Measurements from ENCODE around the gene OR2AG1. TPM values are rescaled to one million over a fixed set of nuclear protein-coding genes. Genes with fewer than 3 reads are reported as not detected.
"Not testable (repeated sequence)": the region's sequence is repeated elsewhere in the genome, so short reads cannot be mapped to it uniquely, and the experiment has no call there.

Gene OR2AG1
- total RNA-seq, 1 experiment from 2014 or later: not detected

GRCh38 chr11:6780829-6781228 is 2.0 kb upstream of the OR2AG1 start:
- no peak for DNase-seq (ENCODE audit: extremely low read depth, low read depth)

GRCh38 chr11:6790546-6790945 is 7.7 kb downstream of the OR2AG1 start:
- DNase-seq (ENCODE audit: extremely low read depth, low read depth): no peak

- no peak for DNase-seq (ENCODE audit: extremely low read depth, low read depth)
These were observed 11.8 kb downstream of the OR2AG1 start for GRCh38 chr11:6794639-6795038.

- no peak for DNase-seq (ENCODE audit: extremely low read depth, low read depth)
These were observed 16.6 kb downstream of the OR2AG1 start, which contains the start of gene OR6A2 for GRCh38 chr11:6799402-6799801. OR6A2 (minus strand) TSS chr11:6799689; CDS start chr11:6795708, 3,981 bp downstream.

- not testable (repeated sequence) for DNase-seq (ENCODE audit: extremely low read depth, low read depth)
These were observed 18.3 kb downstream of the OR2AG1 start for GRCh38 chr11:6801075-6801474.

GRCh38 chr11:6812390-6813005 is 29.7 kb downstream of the OR2AG1 start:
- peak; percentile 29 for DNase-seq (ENCODE audit: extremely low read depth, low read depth)

GRCh38 chr11:6813656-6814055 is 30.8 kb downstream of the OR2AG1 start:
- DNase-seq (ENCODE audit: extremely low read depth, low read depth): no peak

GRCh38 chr11:6817694-6818093 is 34.9 kb downstream of the OR2AG1 start:
- DNase-seq (ENCODE audit: extremely low read depth, low read depth): no peak

- no peak for DNase-seq (ENCODE audit: extremely low read depth, low read depth)
These were observed 36.1 kb downstream of the OR2AG1 start for GRCh38 chr11:6818967-6819366.

GRCh38 chr11:6824136-6824823 is 41.5 kb downstream of the OR2AG1 start:
- no peak for DNase-seq (ENCODE audit: extremely low read depth, low read depth)

- no peak for DNase-seq (ENCODE audit: extremely low read depth, low read depth)
These were observed 42.5 kb downstream of the OR2AG1 start for GRCh38 chr11:6825231-6825744.

- no peak for DNase-seq (ENCODE audit: extremely low read depth, low read depth)
These were observed 45.3 kb downstream of the OR2AG1 start for GRCh38 chr11:6828103-6828502.

GRCh38 chr11:6833356-6833755 is 50.5 kb downstream of the OR2AG1 start:
- DNase-seq (ENCODE audit: extremely low read depth, low read depth): no peak

- no peak for DNase-seq (ENCODE audit: extremely low read depth, low read depth)
These were observed 51.2 kb downstream of the OR2AG1 start for GRCh38 chr11:6834021-6834420.

Other genes starting within 250 kb of the OR2AG1 start
- gene RRP8, start 179.4 kb upstream of the OR2AG1 start, total RNA-seq (2014; rRNA removed; shearing (Covaris generic)): 14.8 and 15.2 TPM in 2 replicates
- 53.4 and 53.5 TPM in 2 replicates for gene ILK, start 179.2 kb upstream of the OR2AG1 start, total RNA-seq (2014; rRNA removed; shearing (Covaris generic))
- 65.6 and 74.5 TPM in 2 replicates for gene TAF10, start 170.8 kb upstream of the OR2AG1 start, total RNA-seq (2014; rRNA removed; shearing (Covaris generic))
- 2.9 and 5.2 TPM in 2 replicates for gene TPP1, start 163.6 kb upstream of the OR2AG1 start, total RNA-seq (2014; rRNA removed; shearing (Covaris generic))
- 0.07 and 0.14 TPM in 2 replicates for gene DCHS1, start 127.2 kb upstream of the OR2AG1 start, total RNA-seq (2014; rRNA removed; shearing (Covaris generic))
- gene MRPL17, start 99.7 kb upstream of the OR2AG1 start, total RNA-seq (2014; rRNA removed; shearing (Covaris generic)): 34.3 and 35.8 TPM in 2 replicates
- 0.17 TPM in 1 of 2 replicates, not detected in the other for gene OR2AG2, start 11.0 kb upstream of the OR2AG1 start, total RNA-seq (2014; rRNA removed; shearing (Covaris generic))
- gene OR6A2, start 16.7 kb downstream of the OR2AG1 start, total RNA-seq (2014; rRNA removed; shearing (Covaris generic)): 0.23 TPM in 1 of 2 replicates, not detected in the other
- gene OR10A5, start 62.7 kb downstream of the OR2AG1 start, total RNA-seq (2014; rRNA removed; shearing (Covaris generic)): not detected in 2 replicates
- not detected in 2 replicates for gene OR10A2, start 80.0 kb downstream of the OR2AG1 start, total RNA-seq (2014; rRNA removed; shearing (Covaris generic))
- gene OR10A4, start 93.6 kb downstream of the OR2AG1 start, total RNA-seq (2014; rRNA removed; shearing (Covaris generic)): not detected in 2 replicates
- 0.10 TPM in 1 of 2 replicates, not detected in the other for gene OR2D2, start 109.5 kb downstream of the OR2AG1 start, total RNA-seq (2014; rRNA removed; shearing (Covaris generic))
- gene OR2D3, start 138.0 kb downstream of the OR2AG1 start, total RNA-seq (2014; rRNA removed; shearing (Covaris generic)): not detected in 2 replicates
- gene ZNF215, start 143.4 kb downstream of the OR2AG1 start, total RNA-seq (2014; rRNA removed; shearing (Covaris generic)): 3.3 and 3.8 TPM in 2 replicates
- 1.4 and 2.9 TPM in 2 replicates for gene ZNF214, start 237.3 kb downstream of the OR2AG1 start, total RNA-seq (2014; rRNA removed; shearing (Covaris generic))
- gene NLRP14, start 237.5 kb downstream of the OR2AG1 start, total RNA-seq (2014; rRNA removed; shearing (Covaris generic)): 0.07 and 0.23 TPM in 2 replicates